Gastroesophageal sphincter (tissue), 4 donors: Measurements from ENCODE around the gene TRERF1. TPM values are rescaled to one million over a fixed set of nuclear protein-coding genes. Genes with fewer than 3 reads are reported as not detected.

Source experiments
- ATAC-seq: fragments of 150-250 bp; one replicate; pipeline ENCODE4 v1.9.1; 2016; ENCODE audit warnings: mild to moderate bottlenecking, moderate library complexity
- H3K27ac ChIP-seq, 4 donors: fragments of 200-600 bp; sonication (generic) in 3 of 4; 1 replicate in 3 of 4; 2 replicates in 1 of 4; pipeline ENCODE4 v1.5.1; 2016 to 2019
- H3K27me3 ChIP-seq: fragments of 200-600 bp; sonication (generic); one replicate; pipeline ENCODE4 v1.5.1; 2019
- H3K36me3 ChIP-seq, 2 donors: fragments of 200-600 bp; sonication (generic); one replicate each; pipeline ENCODE4 v1.5.1; 2019; ENCODE audit warnings: control low read depth in 1 of 2
- H3K4me1 ChIP-seq, 3 donors: fragments of 200-600 bp; sonication (generic); 1 replicate in 2 of 3; 2 replicates in 1 of 3; pipeline ENCODE4 v1.5.1; 2016 to 2019; ENCODE audit warnings: control low read depth in 2 of 3
- H3K4me3 ChIP-seq, 2 donors: fragments of 200-600 bp; sonication (generic); one replicate each; pipeline ENCODE4 v1.5.1; 2019; ENCODE audit warnings: mild to moderate bottlenecking in 1 of 2, moderate library complexity in 1 of 2
- H3K9me3 ChIP-seq, 3 donors: fragments of 200-600 bp; sonication (generic); one replicate each; pipeline ENCODE4 v1.5.1; 2017 to 2019; ENCODE audit warnings: control low read depth in 2 of 3
- CTCF ChIP-seq, 4 experiments: fragments of 200-600 bp in 2 of 4; fragments of 450-650 bp in 2 of 4; sonication (generic) in 1 of 4; IDR thresholded peaks; one replicate each; pipeline ENCODE4 v1.5.1; 2017 to 2019; ENCODE audit warnings: antibody characterized with exemption in 4 of 4, mild to moderate bottlenecking in 2 of 4, moderate library complexity in 2 of 4
- EP300 ChIP-seq: sonication (generic); formaldehyde crosslinking; IDR thresholded peaks from one replicate; pipeline ENCODE4 v1.6.1; 2017; ENCODE audit warnings: antibody characterized with exemption, mild to moderate bottlenecking
- POLR2A ChIP-seq, 2 donors: fragments of 450-650 bp; IDR thresholded peaks; one replicate each; pipeline ENCODE4 v1.6.1; 2017; ENCODE audit warnings: antibody characterized with exemption in 2 of 2, mild to moderate bottlenecking in 2 of 2, moderate library complexity in 1 of 2
- POLR2AphosphoS5 ChIP-seq: sonication (generic); formaldehyde crosslinking; IDR thresholded peaks from one replicate; pipeline ENCODE4 v1.6.1; 2017; ENCODE audit warnings: antibody characterized with exemption
- WGBS, 2 donors: methylation state at CpG; one replicate each; pipeline ENCODE4 v1.1.5; 2018; ENCODE audit warnings: low coverage in 1 of 2; 5-methylcytosine and 5-hydroxymethylcytosine counted together
- total RNA-seq, 4 donors: library from RNA; depleted of rRNA; stranded (reverse); fragments of >200 nt; gene quantifications; one replicate each; pipeline ENCODE4 v1.1.0, GENCODE V29; 2016

TRERF1 gene
- total RNA-seq, 4 donors from 2014 or later: 3.2 to 7.4 (median 5.4) TPM

GRCh38 chr6:42350911-42351310, 100.8 kb downstream of the TRERF1 start:
- Histone ChIP-seq H3K4me1 (peaks cover 0 to 6% (median 0%) of the 10 kb centered on the region in 3 donors), H3K4me3 (no peak overlapping the region), H3K9me3 (no peaks in the 10 kb centered on the region), H3K27me3 (no peaks in the 10 kb centered on the region), H3K27ac (no peak overlapping the region), H3K36me3 (no peaks in the 10 kb centered on the region)
- 89 to 92% methylated on average over 3 of the region's 3 CpGs for WGBS, 2 donors
- no peak for ATAC-seq
- no peak for TF ChIP-seq EP300
- no peak for TF ChIP-seq CTCF (IDR thresholded peaks at IDR 0.05)
- TF ChIP-seq POLR2AphosphoS5: no peak
- TF ChIP-seq POLR2A (IDR thresholded peaks at IDR 0.05): no peak

GRCh38 chr6:42349753-42350511, 101.8 kb downstream of the TRERF1 start:
- no peak for ATAC-seq
- Histone ChIP-seq H3K9me3 (no peaks in the 10 kb centered on the region), H3K36me3 (no peaks in the 10 kb centered on the region), H3K4me3 (no peak overlapping the region), H3K27me3 (no peaks in the 10 kb centered on the region), H3K4me1 (no peaks in the 10 kb centered on the region), H3K27ac (no peak overlapping the region)
- TF ChIP-seq POLR2A (IDR thresholded peaks at IDR 0.05) (no peak), POLR2AphosphoS5 (no peak), CTCF (IDR thresholded peaks at IDR 0.05) (no peak), EP300 (no peak)
- 87 to 88% methylated on average over 7 to 10 of the region's 10 CpGs for WGBS, 2 donors

GRCh38 chr6:42347456-42347855, 104.3 kb downstream of the TRERF1 start:
- H3K27me3 ChIP-seq: no peaks in the 10 kb centered on the region
- no peak for ATAC-seq
- no peak for TF ChIP-seq POLR2AphosphoS5
- no peak for TF ChIP-seq CTCF (IDR thresholded peaks at IDR 0.05)
- no peak for TF ChIP-seq EP300
- no peak for TF ChIP-seq POLR2A (IDR thresholded peaks at IDR 0.05)
- H3K4me1 ChIP-seq: no peaks in the 10 kb centered on the region
- H3K27ac ChIP-seq: no peak overlapping the region
- H3K4me3 ChIP-seq: no peak overlapping the region
- 87 to 94% methylated on average over 4 to 7 of the region's 7 CpGs for WGBS, 2 donors
- H3K36me3 ChIP-seq: no peaks in the 10 kb centered on the region
- no peaks in the 10 kb centered on the region for H3K9me3 ChIP-seq

GRCh38 chr6:42345696-42346416, 105.9 kb downstream of the TRERF1 start:
- 62 to 91% methylated on average over 4 of the region's 8 CpGs for WGBS, 2 donors
- Histone ChIP-seq H3K4me1 (no peaks in the 10 kb centered on the region), H3K9me3 (no peaks in the 10 kb centered on the region), H3K4me3 (no peak overlapping the region), H3K36me3 (no peaks in the 10 kb centered on the region), H3K27me3 (no peaks in the 10 kb centered on the region), H3K27ac (no peak overlapping the region)
- TF ChIP-seq CTCF (IDR thresholded peaks at IDR 0.05) (no peak), POLR2A (IDR thresholded peaks at IDR 0.05) (no peak), EP300 (no peak), POLR2AphosphoS5 (no peak)
- no peak for ATAC-seq
